Tibial nerve (tissue), 4 donors: ENCODE data around the gene CTTNBP2NL.
"Not testable (repeated sequence)": the region's sequence is repeated elsewhere in the genome, so short reads cannot be mapped to it uniquely, and the experiment has no call there.

ENCODE experiments used
- CTCF ChIP-seq, 5 experiments: fragments of 200-600 bp in 3 of 5; fragments of 450-650 bp in 2 of 5; sonication (generic) in 3 of 5; IDR thresholded peaks; one replicate each; pipeline ENCODE4 v1.5.1; 2016 to 2019; ENCODE audit warnings: antibody characterized with exemption in 5 of 5, mild to moderate bottlenecking in 3 of 5, moderate library complexity in 2 of 5
- EP300 ChIP-seq, 2 donors: sonication (generic); formaldehyde crosslinking; IDR thresholded peaks; one replicate each; pipeline ENCODE4 v1.6.1; 2017; ENCODE audit warnings: antibody characterized with exemption in 2 of 2, mild to moderate bottlenecking in 1 of 2

DNA sequence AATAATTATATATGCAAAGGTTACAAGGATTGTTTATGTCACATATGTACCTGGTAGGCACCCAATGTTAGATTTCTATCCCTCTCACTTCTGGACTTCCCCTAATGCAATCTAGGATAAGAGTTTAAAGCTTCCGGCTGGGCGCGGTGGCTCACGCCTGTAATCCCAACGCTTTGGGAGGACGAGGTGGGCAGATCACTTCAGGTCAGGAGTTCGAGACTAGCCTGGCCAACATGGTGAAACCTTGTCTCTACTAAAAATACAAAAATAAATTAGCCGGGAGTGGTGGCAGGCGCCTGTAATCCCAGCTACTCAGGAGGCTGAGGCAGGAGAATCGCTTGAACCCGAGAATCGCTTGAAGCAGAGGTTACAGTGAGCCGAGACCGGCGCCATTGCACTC, 5.7 kb upstream of the CTTNBP2NL start:
- not testable (repeated sequence) for TF ChIP-seq EP300, CTCF (IDR thresholded peaks at IDR 0.05)
